Neural cell (in vitro differentiated cells): Measurements from ENCODE around the gene SLC8A1. TPM values are rescaled to one million over a fixed set of nuclear protein-coding genes. Genes with fewer than 3 reads are reported as not detected.

Experiments used
- H2AFZ ChIP-seq: fragments of 200-600, 300-800 bp; sonication (generic), shearing (Covaris generic); 2 replicates; pipeline ENCODE4 v1.6.0; 2014; ENCODE audit warnings: low read depth, mild to moderate bottlenecking, antibody characterized with exemption, low read length, moderate library complexity
- H3F3A ChIP-seq: fragments of 200-600 bp; shearing (Covaris generic); 2 replicates; pipeline ENCODE4 v1.6.1; 2016; ENCODE audit warnings: mild to moderate bottlenecking, moderate library complexity, mixed read lengths, antibody characterized with exemption, low read length; ENCODE audit not compliant: insufficient read depth, poor library complexity, severe bottlenecking
- H3K27ac ChIP-seq: fragments of 200-600, 300-800 bp; sonication (generic), shearing (Covaris generic); 2 replicates; pipeline ENCODE4 v1.5.1; 2014; ENCODE audit warnings: mild to moderate bottlenecking, low read length, moderate library complexity
- H3K27me3 ChIP-seq: fragments of 300-800, 200-600 bp; sonication (generic), shearing (Covaris generic); 2 replicates; pipeline ENCODE4 v1.6.0; 2014; ENCODE audit warnings: mild to moderate bottlenecking, low read depth, low read length, moderate library complexity; ENCODE audit not compliant: insufficient read depth
- H3K36me3 ChIP-seq: fragments of 300-800, 200-600 bp; sonication (generic), shearing (Covaris generic); 2 replicates; pipeline ENCODE4 v1.5.1; 2014; ENCODE audit warnings: mild to moderate bottlenecking, antibody characterized with exemption, low read length, moderate library complexity; ENCODE audit not compliant: insufficient read depth
- H3K4me2 ChIP-seq: fragments of 300-800, 200-600 bp; sonication (generic), shearing (Covaris generic); 2 replicates; pipeline ENCODE4 v1.6.0; 2014; ENCODE audit warnings: mild to moderate bottlenecking, low read length
- H3K4me3 ChIP-seq: fragments of 300-800, 200-600 bp; sonication (generic), shearing (Covaris generic); 2 replicates; pipeline ENCODE4 v1.5.1; 2014; ENCODE audit warnings: mild to moderate bottlenecking, low read length, moderate library complexity
- H3K79me2 ChIP-seq: fragments of 200-600 bp; shearing (Covaris generic); replicated peaks from 2 replicates; pipeline ENCODE4 v1.6.0; 2014; ENCODE audit warnings: mild to moderate bottlenecking, low read length, moderate library complexity; ENCODE audit not compliant: insufficient read depth
- H3K9ac ChIP-seq: fragments of 300-800, 200-600 bp; sonication (generic), shearing (Covaris generic); 2 replicates; pipeline ENCODE4 v1.6.1; 2016; ENCODE audit warnings: mild to moderate bottlenecking, low read length, mixed read lengths
- H3K9me2 ChIP-seq: fragments of 200-600 bp; shearing (Covaris generic); 2 replicates; pipeline ENCODE4 v1.6.1; 2016; ENCODE audit warnings: mild to moderate bottlenecking, low read length, mixed read lengths; ENCODE audit not compliant: insufficient read depth
- H3K9me3 ChIP-seq: fragments of 200-600, 300-800 bp; sonication (generic), shearing (Covaris generic); 2 replicates; pipeline ENCODE4 v1.6.1; 2016; ENCODE audit warnings: mild to moderate bottlenecking, mixed run types, low read length, moderate library complexity, mixed read lengths
- H4K20me1 ChIP-seq: fragments of 200-600 bp; shearing (Covaris generic); 2 replicates; pipeline ENCODE4 v1.6.1; 2016; ENCODE audit warnings: mild to moderate bottlenecking, mixed run types; ENCODE audit not compliant: insufficient read depth
- EP300 ChIP-seq: fragments of 450-650 bp; conservative IDR thresholded peaks from 2 replicates; pipeline ENCODE4 v1.6.1; 2014; ENCODE audit warnings: antibody characterized with exemption, mild to moderate bottlenecking, moderate library complexity; ENCODE audit not compliant: poor library complexity, severe bottlenecking
- EZH2 ChIP-seq: fragments of 200-600, 300-800 bp; shearing (Covaris generic), sonication (generic); IDR thresholded peaks from 2 replicates; pipeline ENCODE4 v1.6.1; 2014; ENCODE audit warnings: antibody characterized with exemption, low read length, borderline replicate concordance, mild to moderate bottlenecking; ENCODE audit not compliant: insufficient read depth, poor library complexity, severe bottlenecking
- MXI1 ChIP-seq: fragments of 450-650 bp; conservative IDR thresholded peaks from 2 replicates; pipeline ENCODE4 v1.6.1; 2014; ENCODE audit warnings: antibody characterized with exemption, mild to moderate bottlenecking; ENCODE audit not compliant: poor library complexity, severe bottlenecking
- POLR2AphosphoS5 ChIP-seq: IDR thresholded peaks from 2 replicates; pipeline ENCODE4 v1.6.1; 2012
- RAD21 ChIP-seq: fragments of 450-650 bp; conservative IDR thresholded peaks from 2 replicates; pipeline ENCODE4 v1.6.1; 2014; ENCODE audit warnings: antibody characterized with exemption, mild to moderate bottlenecking, moderate library complexity
- SMC3 ChIP-seq: fragments of 450-650 bp; conservative IDR thresholded peaks from 2 replicates; pipeline ENCODE4 v1.6.1; 2014; ENCODE audit warnings: antibody characterized with exemption, mild to moderate bottlenecking, moderate library complexity; ENCODE audit not compliant: poor library complexity
- TAF1 ChIP-seq: IDR thresholded peaks from 2 replicates; pipeline ENCODE4 v1.6.1; 2012; ENCODE audit warnings: low read depth
- polyA plus RNA-seq: library from polyadenylated mRNA; depleted of rRNA; stranded (reverse); fragments of >200 nt; gene quantifications from 2 replicates; pipeline ENCODE4 v1.2.3, GENCODE V29; 2014
- TF ChIP-seq, protein P1 (sequence below): IDR thresholded peaks from 2 replicates; pipeline ENCODE4 v1.6.1; 2012; ENCODE audit warnings: borderline replicate concordance
- TF ChIP-seq, protein P2 (sequence below): fragments of 450-650 bp; IDR thresholded peaks from 2 replicates; pipeline ENCODE4 v1.5.1; 2014; ENCODE audit warnings: antibody characterized with exemption, mild to moderate bottlenecking, moderate library complexity; ENCODE audit not compliant: poor library complexity, severe bottlenecking

SLC8A1 gene
- polyA plus RNA-seq, 1 donor from 2014 or later, result 18.7 TPM

DNA sequence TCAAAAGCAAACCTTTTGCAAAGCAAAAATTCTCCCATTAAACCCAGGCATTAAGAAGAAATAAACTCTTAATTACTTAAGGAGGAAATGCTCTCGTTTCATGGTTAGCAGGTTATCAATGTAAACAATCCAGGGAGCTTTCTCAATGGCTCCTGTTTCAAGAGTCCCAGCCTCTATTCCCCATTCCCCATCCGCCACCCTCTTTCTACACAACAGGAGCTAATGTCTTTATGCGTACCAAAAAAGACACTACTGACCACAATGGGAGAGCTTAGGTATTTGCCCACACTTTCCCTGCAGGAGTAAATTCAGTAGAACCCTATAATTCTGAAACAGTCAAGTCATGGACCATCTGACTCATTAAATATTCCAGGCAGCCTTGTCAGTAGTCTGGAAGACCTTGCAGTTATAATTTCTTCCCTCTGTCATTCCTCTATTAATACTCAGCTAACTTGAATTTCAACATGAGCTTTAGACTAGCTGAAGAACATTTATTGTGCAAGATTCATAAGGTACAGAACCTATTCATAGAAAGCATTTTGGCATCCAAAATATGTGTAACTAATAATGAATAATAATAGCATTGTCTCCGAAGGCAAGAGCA lies 48.6 kb downstream of the SLC8A1 start:
- no peaks in the 10 kb centered on the region for H4K20me1 ChIP-seq
- H2AFZ ChIP-seq, result no peak overlapping the region
- H3K9ac ChIP-seq, result no peak overlapping the region
- no peaks in the 10 kb centered on the region for H3K9me3 ChIP-seq
- H3F3A ChIP-seq, result no peaks in the 10 kb centered on the region
- H3K36me3 ChIP-seq, result no peaks in the 10 kb centered on the region
- no peak overlapping the region for H3K27ac ChIP-seq
- peaks cover 9% of the 10 kb centered on the region for H3K79me2 ChIP-seq
- H3K4me2 ChIP-seq, result no peak overlapping the region
- H3K9me2 ChIP-seq, result no peaks in the 10 kb centered on the region
- H3K27me3 ChIP-seq, result no peaks in the 10 kb centered on the region
- no peak overlapping the region for H3K4me3 ChIP-seq
- TF ChIP-seq MXI1, result no peak
- TF ChIP-seq, protein P1, sequence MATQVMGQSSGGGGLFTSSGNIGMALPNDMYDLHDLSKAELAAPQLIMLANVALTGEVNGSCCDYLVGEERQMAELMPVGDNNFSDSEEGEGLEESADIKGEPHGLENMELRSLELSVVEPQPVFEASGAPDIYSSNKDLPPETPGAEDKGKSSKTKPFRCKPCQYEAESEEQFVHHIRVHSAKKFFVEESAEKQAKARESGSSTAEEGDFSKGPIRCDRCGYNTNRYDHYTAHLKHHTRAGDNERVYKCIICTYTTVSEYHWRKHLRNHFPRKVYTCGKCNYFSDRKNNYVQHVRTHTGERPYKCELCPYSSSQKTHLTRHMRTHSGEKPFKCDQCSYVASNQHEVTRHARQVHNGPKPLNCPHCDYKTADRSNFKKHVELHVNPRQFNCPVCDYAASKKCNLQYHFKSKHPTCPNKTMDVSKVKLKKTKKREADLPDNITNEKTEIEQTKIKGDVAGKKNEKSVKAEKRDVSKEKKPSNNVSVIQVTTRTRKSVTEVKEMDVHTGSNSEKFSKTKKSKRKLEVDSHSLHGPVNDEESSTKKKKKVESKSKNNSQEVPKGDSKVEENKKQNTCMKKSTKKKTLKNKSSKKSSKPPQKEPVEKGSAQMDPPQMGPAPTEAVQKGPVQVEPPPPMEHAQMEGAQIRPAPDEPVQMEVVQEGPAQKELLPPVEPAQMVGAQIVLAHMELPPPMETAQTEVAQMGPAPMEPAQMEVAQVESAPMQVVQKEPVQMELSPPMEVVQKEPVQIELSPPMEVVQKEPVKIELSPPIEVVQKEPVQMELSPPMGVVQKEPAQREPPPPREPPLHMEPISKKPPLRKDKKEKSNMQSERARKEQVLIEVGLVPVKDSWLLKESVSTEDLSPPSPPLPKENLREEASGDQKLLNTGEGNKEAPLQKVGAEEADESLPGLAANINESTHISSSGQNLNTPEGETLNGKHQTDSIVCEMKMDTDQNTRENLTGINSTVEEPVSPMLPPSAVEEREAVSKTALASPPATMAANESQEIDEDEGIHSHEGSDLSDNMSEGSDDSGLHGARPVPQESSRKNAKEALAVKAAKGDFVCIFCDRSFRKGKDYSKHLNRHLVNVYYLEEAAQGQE, result no peak
- TF ChIP-seq, protein P2, sequence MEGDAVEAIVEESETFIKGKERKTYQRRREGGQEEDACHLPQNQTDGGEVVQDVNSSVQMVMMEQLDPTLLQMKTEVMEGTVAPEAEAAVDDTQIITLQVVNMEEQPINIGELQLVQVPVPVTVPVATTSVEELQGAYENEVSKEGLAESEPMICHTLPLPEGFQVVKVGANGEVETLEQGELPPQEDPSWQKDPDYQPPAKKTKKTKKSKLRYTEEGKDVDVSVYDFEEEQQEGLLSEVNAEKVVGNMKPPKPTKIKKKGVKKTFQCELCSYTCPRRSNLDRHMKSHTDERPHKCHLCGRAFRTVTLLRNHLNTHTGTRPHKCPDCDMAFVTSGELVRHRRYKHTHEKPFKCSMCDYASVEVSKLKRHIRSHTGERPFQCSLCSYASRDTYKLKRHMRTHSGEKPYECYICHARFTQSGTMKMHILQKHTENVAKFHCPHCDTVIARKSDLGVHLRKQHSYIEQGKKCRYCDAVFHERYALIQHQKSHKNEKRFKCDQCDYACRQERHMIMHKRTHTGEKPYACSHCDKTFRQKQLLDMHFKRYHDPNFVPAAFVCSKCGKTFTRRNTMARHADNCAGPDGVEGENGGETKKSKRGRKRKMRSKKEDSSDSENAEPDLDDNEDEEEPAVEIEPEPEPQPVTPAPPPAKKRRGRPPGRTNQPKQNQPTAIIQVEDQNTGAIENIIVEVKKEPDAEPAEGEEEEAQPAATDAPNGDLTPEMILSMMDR, result no peak
- no peak for TF ChIP-seq SMC3
- TF ChIP-seq RAD21, result no peak
- TF ChIP-seq EZH2, result no peak
- TF ChIP-seq EP300, result no peak
- no peak for TF ChIP-seq TAF1
- TF ChIP-seq POLR2AphosphoS5, result no peak

DNA sequence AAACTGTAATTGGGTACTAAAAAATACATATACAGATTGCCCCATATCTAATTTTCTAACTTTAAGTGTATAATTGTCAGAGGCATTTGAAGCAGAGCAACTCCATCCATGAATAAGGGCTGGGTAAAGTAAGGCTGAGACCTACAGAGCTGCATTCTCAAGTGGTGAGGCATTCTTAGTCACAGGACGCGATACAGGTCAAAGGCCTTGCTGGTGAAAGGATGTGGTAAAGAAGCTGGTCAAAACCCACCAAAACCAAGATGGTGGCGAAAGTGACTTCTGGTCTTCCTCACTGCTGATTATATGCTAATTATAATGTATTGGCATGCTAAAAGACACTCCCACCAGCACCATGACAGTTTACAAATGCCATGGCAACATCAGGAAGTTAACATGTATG lies 50.0 kb downstream of the SLC8A1 start:
- Histone ChIP-seq H3K36me3 (no peaks in the 10 kb centered on the region), H3K27me3 (no peaks in the 10 kb centered on the region), H3K27ac (no peak overlapping the region), H3K9ac (no peak overlapping the region), H4K20me1 (no peaks in the 10 kb centered on the region), H3F3A (no peaks in the 10 kb centered on the region), H3K79me2 (peaks cover 12% of the 10 kb centered on the region), H3K4me2 (no peak overlapping the region), H2AFZ (no peak overlapping the region), H3K9me3 (no peaks in the 10 kb centered on the region), H3K9me2 (no peaks in the 10 kb centered on the region), H3K4me3 (no peak overlapping the region)
- TF ChIP-seq EZH2 (no peak), TAF1 (no peak), POLR2AphosphoS5 (no peak), MXI1 (no peak), SMC3 (no peak), RAD21 (no peak), EP300 (no peak)
- TF ChIP-seq, protein P2, result no peak
- TF ChIP-seq, protein P1, result no peak
